AG04450 (cell line): ENCODE results near the gene COLEC12. TPM values are rescaled to one million over a fixed set of nuclear protein-coding genes. Genes with fewer than 3 reads are reported as not detected.
A peak's percentile ranks its signal among the peaks of the same experiment; 100 is the strongest.
"Not testable (repeated sequence)": the region's sequence is repeated elsewhere in the genome, so short reads cannot be mapped to it uniquely, and the experiment has no call there.

ENCODE experiments used
- CTCF ChIA-PET: fragments of 300-600, 350-600 bp; formaldehyde crosslinking; extraction: SDS; loops from one replicate; lab custom pipeline; 2022; ENCODE audit warnings: antibody characterized with exemption, inconsistent platforms; lab: Charles Lee
- POLR2A ChIA-PET: fragments of 350-600 bp; formaldehyde crosslinking; extraction: SDS; loops from one replicate; lab custom pipeline; 2021; ENCODE audit warnings: antibody characterized with exemption, inconsistent platforms; lab: Yijun Ruan, JAX
- DNase-seq: peaks from one replicate; pipeline ENCODE4 v3.0.0-alpha.2; 2011; ENCODE audit warnings: low read depth, low spot score
- H3K27ac ChIP-seq: one replicate; pipeline ENCODE4 v1.5.1; 2012; ENCODE audit warnings: low read depth, low read length, control low read depth
- H3K27me3 ChIP-seq: one replicate; pipeline ENCODE4 v1.6.0; 2012; ENCODE audit warnings: low read length; ENCODE audit not compliant: control insufficient read depth, insufficient read depth
- H3K4me3 ChIP-seq: 2 replicates; pipeline ENCODE4 v1.5.1; 2011; ENCODE audit warnings: mild to moderate bottlenecking, low read depth, low read length, control low read depth
- H3K9me3 ChIP-seq: 2 replicates; pipeline ENCODE4 v1.5.1; 2012; ENCODE audit warnings: low read length; ENCODE audit not compliant: control insufficient read depth, insufficient read depth
- CTCF ChIP-seq: IDR thresholded peaks from 2 replicates; pipeline ENCODE4 v1.5.1; 2011; ENCODE audit warnings: low read depth, low read length, control low read depth, inconsistent platforms
- polyA plus RNA-seq: library from polyadenylated mRNA; depleted of rRNA; stranded (reverse); fragments of >200 nt; gene quantifications from 2 replicates; pipeline ENCODE4 v1.2.3, GENCODE V29; 2011

Gene COLEC12
- polyA plus RNA-seq, 1 experiment: 10.9 TPM

- Histone ChIP-seq H3K9me3 (no peaks in the 10 kb centered on the region), H3K27me3 (peaks cover 33% of the 10 kb centered on the region), H3K27ac (no peak overlapping the region), H3K4me3 (no peak overlapping the region)
- DNase-seq: no peak
- ChIA-PET POLR2A (no interaction called here), CTCF (no interaction called here)
- TF ChIP-seq CTCF: no peak
These were observed 182.9 kb downstream of the COLEC12 start for GRCh38 chr18:317618-318017.

GRCh38 chr18:316393-316792, 184.1 kb downstream of the COLEC12 start:
- Histone ChIP-seq H3K4me3 (no peak overlapping the region), H3K27ac (no peak overlapping the region), H3K27me3 (peaks cover 38% of the 10 kb centered on the region), H3K9me3 (no peaks in the 10 kb centered on the region)
- CTCF ChIA-PET: interaction anchor here (1.5 kb wide), 1 partner anchor 523 kb away, joined by 4 read pairs; no protein-coding TSS in a partner anchor
- POLR2A ChIA-PET: no interaction called here
- peak; percentile 13 for DNase-seq
- TF ChIP-seq CTCF: no peak

DNA sequence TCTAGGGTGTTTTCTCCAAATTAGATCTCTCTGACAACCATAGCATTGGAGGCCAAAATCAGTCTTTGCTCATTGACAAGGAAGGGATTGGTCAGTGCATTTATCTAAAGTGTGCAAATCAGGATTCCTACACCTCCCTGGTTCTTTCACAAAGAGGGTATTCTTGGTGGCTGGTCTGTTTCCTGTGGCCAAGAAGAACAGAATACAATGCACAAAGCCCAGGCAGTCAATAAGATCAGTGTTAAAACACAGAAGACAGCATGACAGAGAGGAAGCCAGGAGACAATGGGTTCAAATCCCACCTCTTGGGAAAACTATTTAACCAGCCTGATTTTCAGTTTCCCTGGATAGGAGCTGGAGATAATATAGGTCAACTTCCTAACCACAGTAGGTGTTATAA, 186.6 kb downstream of the COLEC12 start:
- no peak for TF ChIP-seq CTCF
- DNase-seq: no peak
- POLR2A ChIA-PET: no interaction called here
- CTCF ChIA-PET: no interaction called here
- Histone ChIP-seq H3K27ac (no peak overlapping the region), H3K27me3 (peaks cover 45% of the 10 kb centered on the region), H3K4me3 (no peak overlapping the region), H3K9me3 (no peaks in the 10 kb centered on the region)

DNA sequence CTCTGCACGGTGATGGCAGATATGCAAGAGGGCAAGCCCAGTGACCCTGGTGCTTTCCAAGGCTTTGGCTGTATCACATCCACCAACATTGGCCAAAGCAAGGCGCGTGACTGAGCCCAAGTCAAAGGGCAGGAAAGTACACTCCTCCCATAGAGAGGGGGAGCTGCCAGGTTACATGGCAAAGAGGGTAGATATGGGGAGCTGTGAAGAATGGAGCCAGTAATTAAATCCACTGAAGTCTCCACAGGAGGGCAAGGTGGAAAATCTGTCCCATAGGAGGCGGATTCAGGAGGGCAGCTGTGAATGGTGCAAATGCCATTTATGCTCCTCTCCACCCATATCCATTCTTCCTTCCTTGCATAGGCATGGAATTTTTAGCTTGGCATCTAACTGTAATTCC, 188.1 kb downstream of the COLEC12 start:
- H3K27me3 ChIP-seq: peaks cover 55% of the 10 kb centered on the region
- POLR2A ChIA-PET: no interaction called here
- H3K9me3 ChIP-seq: no peaks in the 10 kb centered on the region
- TF ChIP-seq CTCF: no peak
- no peak for DNase-seq
- CTCF ChIA-PET: interaction anchor here (0.8 kb wide), 1 partner anchor 305 kb away, joined by 6 read pairs; no protein-coding TSS in a partner anchor
- no peak overlapping the region for H3K4me3 ChIP-seq
- no peak overlapping the region for H3K27ac ChIP-seq

GRCh38 chr18:310042-310441, 190.5 kb downstream of the COLEC12 start:
- Histone ChIP-seq H3K27me3 (peaks cover 70% of the 10 kb centered on the region), H3K9me3 (no peaks in the 10 kb centered on the region), H3K4me3 (no peak overlapping the region), H3K27ac (no peak overlapping the region)
- POLR2A ChIA-PET: no interaction called here
- DNase-seq: no peak
- TF ChIP-seq CTCF: no peak
- CTCF ChIA-PET: interaction anchor here (0.7 kb wide), 1 partner anchor 39 kb away, joined by 4 read pairs; no protein-coding TSS in a partner anchor

DNA sequence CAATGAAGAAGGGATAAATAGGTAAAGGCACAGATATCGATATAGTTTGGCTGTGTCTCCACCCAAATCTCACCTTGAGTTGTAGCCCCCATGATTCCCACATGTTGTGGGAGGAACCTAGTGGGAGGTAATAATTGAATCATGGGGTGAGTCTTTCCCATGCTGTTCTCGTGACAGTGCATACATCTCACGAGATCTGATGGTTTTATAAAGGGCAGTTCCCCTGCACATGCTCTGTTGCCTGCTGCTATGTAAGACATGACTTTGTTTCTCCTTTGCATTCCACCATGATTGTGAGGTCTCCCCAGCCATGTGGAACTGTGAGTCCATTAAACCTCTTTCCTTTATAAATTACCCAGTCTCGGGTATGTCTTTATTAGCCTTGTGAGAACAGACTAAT, 192.4 kb downstream of the COLEC12 start:
- H3K4me3 ChIP-seq, CTCF ChIA-PET, POLR2A ChIA-PET, DNase-seq, H3K9me3 ChIP-seq, H3K27ac ChIP-seq: not testable (repeated sequence)
- H3K27me3 ChIP-seq: peaks cover 78% of the 10 kb centered on the region
